Hepatocyte (in vitro differentiated cells): Measurements from ENCODE around the gene ITGA7.

Source experiments
- EZH2 ChIP-seq: fragments of 200-600 bp; sonication (generic); IDR thresholded peaks from 2 replicates; pipeline ENCODE4 v1.6.1; 2016; ENCODE audit warnings: antibody characterized with exemption, mild to moderate bottlenecking, borderline replicate concordance
- TF ChIP-seq, protein P1 (sequence below): fragments of 200-600 bp; sonication (generic); IDR thresholded peaks from 2 replicates; pipeline ENCODE4 v1.5.1; 2016; ENCODE audit warnings: antibody characterized with exemption, mild to moderate bottlenecking; ENCODE audit not compliant: poor library complexity

DNA sequence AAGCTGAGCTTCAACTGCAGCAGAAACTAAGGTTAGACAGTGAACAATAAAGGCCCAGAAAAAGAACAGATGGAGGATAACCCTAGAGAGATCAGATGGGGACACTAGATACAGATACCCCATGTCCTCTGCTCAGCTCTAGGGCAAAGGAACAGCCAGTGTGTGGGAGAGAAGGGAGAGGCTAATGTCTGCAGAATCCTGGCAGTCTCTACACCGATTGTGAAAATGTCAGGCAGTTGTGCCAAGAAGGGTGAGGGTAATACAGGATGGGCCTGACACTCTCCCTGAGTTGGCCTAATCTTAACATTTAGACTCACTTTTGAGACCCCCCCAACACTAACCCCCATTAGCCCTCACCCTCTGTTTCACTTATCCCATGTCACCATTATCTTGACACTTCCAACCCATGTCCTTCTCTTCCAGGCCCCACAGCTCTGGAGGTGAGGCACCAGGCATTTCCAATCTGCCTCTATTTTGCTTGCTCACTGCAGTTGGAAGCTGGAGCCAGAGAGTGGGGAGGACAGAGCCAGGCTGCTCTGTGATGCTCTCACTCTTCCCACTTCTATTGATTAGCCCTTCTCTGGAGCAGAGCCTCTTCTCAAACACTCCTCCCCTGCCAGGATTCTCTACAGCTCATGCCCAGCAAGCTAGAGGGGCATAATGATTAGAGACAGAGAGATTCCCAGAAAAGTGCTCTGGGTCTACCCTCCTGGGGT is 5.2 kb upstream of the ITGA7 start:
- TF ChIP-seq, protein P1, sequence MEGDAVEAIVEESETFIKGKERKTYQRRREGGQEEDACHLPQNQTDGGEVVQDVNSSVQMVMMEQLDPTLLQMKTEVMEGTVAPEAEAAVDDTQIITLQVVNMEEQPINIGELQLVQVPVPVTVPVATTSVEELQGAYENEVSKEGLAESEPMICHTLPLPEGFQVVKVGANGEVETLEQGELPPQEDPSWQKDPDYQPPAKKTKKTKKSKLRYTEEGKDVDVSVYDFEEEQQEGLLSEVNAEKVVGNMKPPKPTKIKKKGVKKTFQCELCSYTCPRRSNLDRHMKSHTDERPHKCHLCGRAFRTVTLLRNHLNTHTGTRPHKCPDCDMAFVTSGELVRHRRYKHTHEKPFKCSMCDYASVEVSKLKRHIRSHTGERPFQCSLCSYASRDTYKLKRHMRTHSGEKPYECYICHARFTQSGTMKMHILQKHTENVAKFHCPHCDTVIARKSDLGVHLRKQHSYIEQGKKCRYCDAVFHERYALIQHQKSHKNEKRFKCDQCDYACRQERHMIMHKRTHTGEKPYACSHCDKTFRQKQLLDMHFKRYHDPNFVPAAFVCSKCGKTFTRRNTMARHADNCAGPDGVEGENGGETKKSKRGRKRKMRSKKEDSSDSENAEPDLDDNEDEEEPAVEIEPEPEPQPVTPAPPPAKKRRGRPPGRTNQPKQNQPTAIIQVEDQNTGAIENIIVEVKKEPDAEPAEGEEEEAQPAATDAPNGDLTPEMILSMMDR = no peak
- TF ChIP-seq EZH2 = no peak
